Testis (tissue), 3 donors: ENCODE data around the gene FAM174C. TPM values are rescaled to one million over a fixed set of nuclear protein-coding genes. Genes with fewer than 3 reads are reported as not detected.
A peak's percentile ranks its signal among the peaks of the same experiment; 100 is the strongest.

Experiments used
- DNase-seq: peaks from one replicate; pipeline ENCODE4 v3.0.0-alpha.2; 2019
- H3K27ac ChIP-seq, 2 donors: fragments of 200-600 bp; sonication (generic); one replicate each; pipeline ENCODE4 v1.5.1; 2019
- H3K27me3 ChIP-seq: fragments of 200-600 bp; sonication (generic); one replicate; pipeline ENCODE4 v1.5.1; 2019
- H3K36me3 ChIP-seq: fragments of 200-600 bp; sonication (generic); one replicate; pipeline ENCODE4 v1.5.1; 2017; ENCODE audit warnings: low read depth; ENCODE audit errors: missing control alignments
- H3K4me1 ChIP-seq: fragments of 200-600 bp; sonication (generic); one replicate; pipeline ENCODE4 v1.5.1; 2019
- H3K4me3 ChIP-seq, 2 donors: fragments of 200-600 bp; sonication (generic); one replicate each; pipeline ENCODE4 v1.5.1; 2017 to 2019
- H3K9me3 ChIP-seq: fragments of 200-600 bp; sonication (generic); one replicate; pipeline ENCODE4 v1.5.1; 2017
- CTCF ChIP-seq, 3 experiments: fragments of 450-650 bp in 2 of 3; fragments of 200-600 bp in 1 of 3; sonication (generic) in 1 of 3; IDR thresholded peaks; one replicate each; pipeline ENCODE4 v1.5.1; 2016 to 2019; ENCODE audit warnings: antibody characterized with exemption in 3 of 3, mild to moderate bottlenecking in 2 of 3, moderate library complexity in 1 of 3
- POLR2A ChIP-seq: fragments of 450-650 bp; IDR thresholded peaks from one replicate; pipeline ENCODE4 v1.6.1; 2017; ENCODE audit warnings: antibody characterized with exemption, mild to moderate bottlenecking, moderate library complexity
- WGBS, 2 donors: methylation state at CpG; one replicate each; pipeline ENCODE4 v1.1.5; 2018; 5-methylcytosine and 5-hydroxymethylcytosine counted together
- intact Hi-C: fragments of 100-400 bp; cut with DNase I; formaldehyde crosslinking; loops from one replicate; pipeline ENCODE4 v1.15.1; 2023; ENCODE audit warnings: low total_unique reads
- polyA plus RNA-seq: library from polyadenylated mRNA; stranded (reverse); fragments of 350-450 nt; fragmentation: Illumina TruSeq; extraction: RNeasy Lipid Tissue Mini Kit (QIAGEN cat#74804); gene quantifications from one replicate; pipeline ENCODE4 v1.2.3, GENCODE V29; 2014; ENCODE audit warnings: low read depth, low replicate concordance; ENCODE audit not compliant: insufficient read depth
- total RNA-seq, 2 donors: library from RNA; depleted of rRNA; stranded (reverse); fragments of >200 nt; gene quantifications; one replicate each; pipeline ENCODE4 v1.2.3, GENCODE V29; 2016

FAM174C gene
- total and polyA plus RNA-seq, 3 donors from 2014 or later = 51.6 to 128 (median 111) TPM

DNA sequence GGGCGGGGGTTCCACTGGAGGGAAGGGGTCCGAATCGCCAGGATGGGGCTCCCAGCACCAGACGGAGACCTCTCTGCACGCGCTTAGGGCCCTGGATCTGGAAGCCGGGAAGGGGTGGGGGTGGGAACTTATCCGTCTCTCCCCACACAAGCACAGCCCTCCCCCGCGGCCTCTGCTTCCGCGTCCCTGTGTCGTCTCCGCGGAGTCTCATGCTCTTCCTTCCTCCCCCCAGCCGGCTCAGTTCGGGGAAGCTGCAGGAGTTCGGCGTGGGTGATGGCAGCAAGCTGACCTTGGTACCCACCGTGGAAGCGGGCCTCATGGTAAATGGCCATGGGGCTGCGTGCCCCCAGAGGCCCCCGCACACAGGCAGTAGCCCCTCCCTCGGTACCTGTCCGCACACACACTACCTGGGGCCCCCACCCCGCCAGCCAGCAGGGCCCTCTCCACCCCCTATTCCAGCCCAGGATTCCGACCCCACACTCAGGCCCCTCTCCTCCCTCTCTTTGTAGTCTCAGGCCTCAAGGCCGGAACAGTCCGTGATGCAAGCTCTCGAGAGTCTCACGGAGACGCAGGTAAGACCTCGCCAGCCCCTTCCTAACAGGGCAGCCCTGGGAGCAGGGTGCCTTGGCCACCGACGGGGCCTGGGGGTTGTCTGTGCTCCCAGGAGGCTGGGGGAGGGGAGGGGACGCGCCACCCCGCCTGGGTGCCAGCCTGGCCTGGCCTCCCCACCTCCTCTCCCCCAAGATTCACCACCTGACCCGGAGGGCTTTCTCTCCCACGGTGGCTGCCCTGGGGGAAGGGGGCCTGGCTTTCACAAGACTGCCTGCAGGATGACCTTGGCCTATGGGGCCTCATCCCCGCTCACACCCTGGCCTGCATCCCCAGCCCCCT, 23.8 kb upstream of the FAM174C start:
- TF ChIP-seq CTCF (IDR thresholded peaks at IDR 0.05) (no peak), POLR2A (no peak)
- Histone ChIP-seq H3K4me3 (peak overlapping the region; percentile 78 to 84), H3K27ac (peak overlapping the region; percentile 77 to 95), H3K27me3 (no peaks in the 10 kb centered on the region), H3K36me3 (no peaks in the 10 kb centered on the region), H3K4me1 (peaks cover 53% of the 10 kb centered on the region), H3K9me3 (no peaks in the 10 kb centered on the region)
- intact Hi-C loops = no loop called here
- DNase-seq = peak; percentile 88
- WGBS, 2 donors = 3% methylated on average over 21 to 40 of the region's 41 CpGs

DNA sequence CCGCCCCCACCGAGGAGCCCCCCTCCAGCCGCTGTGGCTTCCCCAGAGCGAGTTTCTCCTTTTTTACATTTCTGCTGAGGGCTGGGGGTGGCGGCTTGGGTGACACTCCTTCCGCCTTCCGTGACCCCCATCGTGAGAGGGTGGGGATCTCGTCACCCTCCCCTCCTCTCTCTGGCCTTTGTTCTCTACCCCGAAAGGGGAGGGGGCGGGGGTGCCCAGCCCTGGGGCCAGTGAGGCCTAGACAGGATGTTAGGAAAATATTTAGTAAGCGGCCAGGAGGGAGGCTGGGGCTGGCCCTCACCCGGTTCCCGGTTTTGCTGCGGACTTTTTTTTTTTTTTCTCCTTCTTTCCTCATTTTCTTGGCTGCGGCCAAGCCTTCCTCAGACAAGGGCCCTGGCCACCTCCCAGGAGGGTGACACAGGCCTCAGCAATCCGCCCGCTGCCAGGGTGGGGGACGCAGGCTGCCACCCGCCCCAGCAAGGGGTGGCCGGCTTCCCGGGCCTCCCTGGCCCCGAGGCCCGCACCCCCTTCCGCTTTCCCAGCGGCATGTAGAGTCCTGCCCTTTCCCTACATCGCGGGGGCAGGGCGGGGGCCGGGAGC, 23.0 kb upstream of the FAM174C start:
- Histone ChIP-seq H3K9me3 (no peaks in the 10 kb centered on the region), H3K4me3 (peak overlapping the region; percentile 78 to 84), H3K27me3 (no peaks in the 10 kb centered on the region), H3K27ac (peak overlapping the region; percentile 77 to 95), H3K4me1 (peaks cover 53% of the 10 kb centered on the region), H3K36me3 (no peaks in the 10 kb centered on the region)
- no peak for TF ChIP-seq POLR2A
- no peak for TF ChIP-seq CTCF (IDR thresholded peaks at IDR 0.05)
- DNase-seq = peak; percentile 83
- 19 to 20% methylated on average over 25 to 30 of the region's 30 CpGs for WGBS, 2 donors
- intact Hi-C loops = no loop called here

GRCh38 chr19:1252821-1253513, 22.4 kb upstream of the FAM174C start:
- DNase-seq = peak; percentile 86
- peak overlapping the region; percentile 77 to 95 for H3K27ac ChIP-seq
- H3K27me3 ChIP-seq = no peaks in the 10 kb centered on the region
- no peaks in the 10 kb centered on the region for H3K9me3 ChIP-seq
- H3K4me1 ChIP-seq = peaks cover 51% of the 10 kb centered on the region
- WGBS, 2 donors = 28% methylated on average over 24 of the region's 26 CpGs; no CpG with 5 or more reads in 1 of the 2 donors
- no peak for TF ChIP-seq POLR2A
- no peak for TF ChIP-seq CTCF (IDR thresholded peaks at IDR 0.05)
- peak overlapping the region in 1 of 2 donors; percentile 30 for H3K4me3 ChIP-seq
- intact Hi-C loops = no loop called here
- H3K36me3 ChIP-seq = no peaks in the 10 kb centered on the region

GRCh38 chr19:1253514-1254080, 21.7 kb upstream of the FAM174C start:
- Histone ChIP-seq H3K9me3 (no peaks in the 10 kb centered on the region), H3K36me3 (no peaks in the 10 kb centered on the region), H3K27me3 (no peaks in the 10 kb centered on the region), H3K4me1 (peaks cover 55% of the 10 kb centered on the region), H3K27ac (peak overlapping the region; percentile 77 to 95), H3K4me3 (peak overlapping the region in 1 of 2 donors; percentile 3)
- 36 to 42% methylated on average over 11 to 23 of the region's 23 CpGs for WGBS, 2 donors
- DNase-seq = no peak
- intact Hi-C loops = no loop called here
- TF ChIP-seq POLR2A = no peak
- no peak for TF ChIP-seq CTCF (IDR thresholded peaks at IDR 0.05)
